Prostate gland (tissue), 2 donors: ENCODE measurements around the gene E2F6. TPM values are rescaled to one million over a fixed set of nuclear protein-coding genes. Genes with fewer than 3 reads are reported as not detected.
"Not testable (repeated sequence)": the region's sequence is repeated elsewhere in the genome, so short reads cannot be mapped to it uniquely, and the experiment has no call there.

Experiments
- DNase-seq: peaks from one replicate; pipeline ENCODE4 v3.0.0-alpha.2; 2019; ENCODE audit warnings: low spot score
- H3K27ac ChIP-seq, 2 donors: fragments of 200-600 bp; sonication (generic); 2 replicates each; pipeline ENCODE4 v1.5.1; 2017 to 2019
- H3K27me3 ChIP-seq: fragments of 200-600 bp; sonication (generic); replicated peaks from 2 replicates; pipeline ENCODE4 v1.5.1; 2019; ENCODE audit not compliant: insufficient read depth
- H3K36me3 ChIP-seq, 2 donors: fragments of 200-600 bp; sonication (generic); 1 replicate in 1 of 2; 2 replicates in 1 of 2; pipeline versions ENCODE4 v1.5.1 to v1.8.1; 2017 to 2019
- H3K4me1 ChIP-seq: fragments of 200-600 bp; sonication (generic); replicated peaks from 2 replicates; pipeline ENCODE4 v1.5.1; 2019
- H3K4me3 ChIP-seq, 2 donors: fragments of 200-600 bp; sonication (generic); 2 replicates each; pipeline ENCODE4 v1.5.1; 2017 to 2019
- H3K9me3 ChIP-seq: fragments of 200-600 bp; sonication (generic); 2 replicates; pipeline ENCODE4 v1.5.1; 2017
- POLR2A ChIP-seq: fragments of 450-650 bp; IDR thresholded peaks from one replicate; pipeline ENCODE4 v1.6.1; 2016; ENCODE audit warnings: antibody characterized with exemption, mild to moderate bottlenecking
- POLR2AphosphoS5 ChIP-seq: sonication (generic); formaldehyde crosslinking; IDR thresholded peaks from one replicate; pipeline ENCODE4 v1.6.1; 2017; ENCODE audit warnings: antibody characterized with exemption
- WGBS: methylation state at CpG from one replicate; pipeline ENCODE4 v1.1.5; 2018; 5-methylcytosine and 5-hydroxymethylcytosine counted together
- intact Hi-C: fragments of 100-400 bp; cut with DNase I; formaldehyde crosslinking; loops from one replicate; pipeline ENCODE4 v1.14.2; 2022
- total RNA-seq, 2 donors: library from RNA; depleted of rRNA; stranded (reverse); fragments of >200 nt; gene quantifications; one replicate each; pipeline ENCODE4 v1.1.0, GENCODE V29; 2016
- TF ChIP-seq, protein P1 (sequence below), 4 experiments: fragments of 200-600 bp in 2 of 4; fragments of 450-650 bp in 2 of 4; sonication (generic) in 2 of 4; IDR thresholded peaks; 1 replicate in 3 of 4; 2 replicates in 1 of 4; pipeline ENCODE4 v1.5.1; 2016 to 2019; ENCODE audit warnings: antibody characterized with exemption in 4 of 4, mild to moderate bottlenecking in 2 of 4, moderate library complexity in 2 of 4

E2F6 gene
- total RNA-seq, 2 donors from 2014 or later: 14.2 to 25.2 TPM

DNA sequence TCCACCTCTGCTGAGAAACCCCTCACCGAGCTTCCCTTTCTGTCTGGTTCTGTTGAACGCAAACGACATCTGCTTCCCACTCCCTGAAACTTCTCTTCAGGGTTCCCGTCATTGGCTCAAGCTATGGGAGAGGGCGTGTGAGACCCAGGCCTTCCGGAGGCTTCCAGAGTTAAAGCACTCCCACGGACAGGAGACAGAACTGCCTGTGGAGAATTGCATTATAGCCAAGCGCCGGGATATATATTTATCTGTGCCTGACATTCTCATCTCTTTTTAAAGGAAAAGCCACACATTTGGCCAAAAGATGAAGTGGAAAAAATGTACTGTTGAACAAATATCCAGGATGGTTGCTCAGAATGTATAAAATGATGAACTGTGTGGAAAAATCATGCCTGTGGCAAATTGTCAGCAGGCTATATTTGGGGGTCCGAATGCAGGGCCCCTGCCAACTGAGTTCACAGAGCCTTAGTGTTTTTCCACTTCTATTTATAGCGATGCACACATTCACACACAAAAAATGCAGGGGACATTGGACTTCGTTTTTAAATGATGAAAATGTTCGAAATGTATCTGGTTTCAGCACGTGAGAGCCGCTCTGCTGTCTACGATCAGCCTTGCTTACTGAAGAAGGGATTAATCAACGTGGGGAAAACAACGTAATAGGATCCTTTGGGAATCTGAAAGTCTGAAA, 59.5 kb downstream of the E2F6 start:
- Histone ChIP-seq H3K27ac (no peak overlapping the region), H3K4me3 (no peak overlapping the region), H3K4me1 (no peaks in the 10 kb centered on the region), H3K9me3 (no peaks in the 10 kb centered on the region), H3K36me3 (no peaks in the 10 kb centered on the region), H3K27me3 (no peaks in the 10 kb centered on the region)
- DNase-seq: no peak
- TF ChIP-seq POLR2A (no peak), POLR2AphosphoS5 (no peak)
- TF ChIP-seq, protein P1, sequence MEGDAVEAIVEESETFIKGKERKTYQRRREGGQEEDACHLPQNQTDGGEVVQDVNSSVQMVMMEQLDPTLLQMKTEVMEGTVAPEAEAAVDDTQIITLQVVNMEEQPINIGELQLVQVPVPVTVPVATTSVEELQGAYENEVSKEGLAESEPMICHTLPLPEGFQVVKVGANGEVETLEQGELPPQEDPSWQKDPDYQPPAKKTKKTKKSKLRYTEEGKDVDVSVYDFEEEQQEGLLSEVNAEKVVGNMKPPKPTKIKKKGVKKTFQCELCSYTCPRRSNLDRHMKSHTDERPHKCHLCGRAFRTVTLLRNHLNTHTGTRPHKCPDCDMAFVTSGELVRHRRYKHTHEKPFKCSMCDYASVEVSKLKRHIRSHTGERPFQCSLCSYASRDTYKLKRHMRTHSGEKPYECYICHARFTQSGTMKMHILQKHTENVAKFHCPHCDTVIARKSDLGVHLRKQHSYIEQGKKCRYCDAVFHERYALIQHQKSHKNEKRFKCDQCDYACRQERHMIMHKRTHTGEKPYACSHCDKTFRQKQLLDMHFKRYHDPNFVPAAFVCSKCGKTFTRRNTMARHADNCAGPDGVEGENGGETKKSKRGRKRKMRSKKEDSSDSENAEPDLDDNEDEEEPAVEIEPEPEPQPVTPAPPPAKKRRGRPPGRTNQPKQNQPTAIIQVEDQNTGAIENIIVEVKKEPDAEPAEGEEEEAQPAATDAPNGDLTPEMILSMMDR (IDR thresholded peaks at IDR 0.05): no peak
- 60% methylated on average over 18 of the region's 18 CpGs for whole genome bisulfite sequencing
- intact Hi-C loops: loop anchor here (2.0 kb wide), 1 partner anchor 62 kb away; the partner anchor contains the start of gene ROCK2

GRCh38 chr2:11405599-11406266, 60.2 kb downstream of the E2F6 start:
- Histone ChIP-seq H3K4me3 (no peak overlapping the region), H3K9me3 (no peaks in the 10 kb centered on the region), H3K36me3 (no peaks in the 10 kb centered on the region), H3K27ac (no peak overlapping the region), H3K4me1 (no peaks in the 10 kb centered on the region), H3K27me3 (no peaks in the 10 kb centered on the region)
- no peak for DNase-seq
- intact Hi-C loops: loop anchor here (2.0 kb wide), 1 partner anchor 61 kb away; the partner anchor contains the start of gene ROCK2
- 87% methylated on average over 5 of the region's 5 CpGs for WGBS
- TF ChIP-seq POLR2AphosphoS5 (no peak), POLR2A (no peak)
- TF ChIP-seq, protein P1 (IDR thresholded peaks at IDR 0.05): no peak

DNA sequence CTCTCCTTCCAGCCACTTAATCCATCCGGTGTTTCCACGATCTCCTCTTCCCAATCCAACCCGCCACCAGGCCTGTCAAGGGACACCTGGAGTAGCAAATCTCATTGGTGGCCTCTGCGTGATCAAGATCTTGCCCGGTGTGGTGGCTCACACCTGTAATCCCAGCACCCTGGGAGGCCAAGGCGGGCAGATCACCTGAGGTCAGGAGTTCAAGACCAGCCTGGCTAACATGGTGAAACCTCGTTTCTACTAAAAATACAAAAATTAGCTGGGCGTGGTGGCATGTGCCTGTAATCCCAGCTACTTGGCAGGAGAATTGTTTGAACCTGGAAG, 60.9 kb downstream of the E2F6 start:
- H3K4me1 ChIP-seq, DNase-seq, H3K36me3 ChIP-seq, intact Hi-C loops, H3K4me3 ChIP-seq, H3K27ac ChIP-seq, H3K9me3 ChIP-seq, H3K27me3 ChIP-seq: not testable (repeated sequence)
- 93% methylated on average over 8 of the region's 8 CpGs for WGBS

GRCh38 chr2:11404376-11405073, 61.4 kb downstream of the E2F6 start:
- TF ChIP-seq POLR2AphosphoS5: no peak
- TF ChIP-seq POLR2A: no peak
- TF ChIP-seq, protein P1 (IDR thresholded peaks at IDR 0.05): no peak
- intact Hi-C loops: no loop called here
- Histone ChIP-seq H3K9me3 (no peaks in the 10 kb centered on the region), H3K36me3 (no peaks in the 10 kb centered on the region), H3K27me3 (no peaks in the 10 kb centered on the region), H3K4me1 (no peaks in the 10 kb centered on the region), H3K27ac (no peak overlapping the region), H3K4me3 (no peak overlapping the region)
- 88% methylated on average over 7 of the region's 7 CpGs for WGBS
- no peak for DNase-seq

DNA sequence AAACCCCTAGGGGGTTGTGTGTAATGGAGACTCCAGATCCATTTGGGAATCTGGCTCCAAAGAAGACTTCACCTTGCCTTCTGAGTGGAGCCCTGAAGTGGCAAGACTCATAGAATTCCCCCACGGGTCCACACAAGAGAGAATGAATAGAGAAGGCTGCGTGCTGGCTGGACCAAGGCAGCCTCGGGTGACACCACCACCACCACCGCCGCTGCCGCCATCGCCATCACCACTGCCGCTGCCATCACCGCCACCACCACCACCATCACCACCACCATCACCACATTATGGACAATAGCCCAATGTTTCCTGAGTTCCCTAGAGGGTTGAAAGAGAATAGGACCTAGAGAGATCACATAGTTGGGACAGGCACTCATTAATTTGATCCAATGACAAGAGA, 63.5 kb downstream of the E2F6 start:
- H3K4me1 ChIP-seq: no peaks in the 10 kb centered on the region
- no peak for DNase-seq
- no peaks in the 10 kb centered on the region for H3K27me3 ChIP-seq
- H3K36me3 ChIP-seq: no peaks in the 10 kb centered on the region
- intact Hi-C loops: no loop called here
- no peak overlapping the region for H3K4me3 ChIP-seq
- TF ChIP-seq, protein P1 (IDR thresholded peaks at IDR 0.05): no peak
- TF ChIP-seq POLR2AphosphoS5 (no peak), POLR2A (no peak)
- H3K9me3 ChIP-seq: no peaks in the 10 kb centered on the region
- 100% methylated on average over 9 of the region's 9 CpGs for WGBS
- no peak overlapping the region for H3K27ac ChIP-seq
